Measurements from ENCODE around the gene SMIM33. TPM values are rescaled to one million over a fixed set of nuclear protein-coding genes. Genes with fewer than 3 reads are reported as not detected.
"Not testable (repeated sequence)": the region's sequence is repeated elsewhere in the genome, so short reads cannot be mapped to it uniquely, and the experiment has no call there.

The SMIM33 gene
- total RNA-seq, 2 experiments from 2014 or later = 1.5 TPM

DNA sequence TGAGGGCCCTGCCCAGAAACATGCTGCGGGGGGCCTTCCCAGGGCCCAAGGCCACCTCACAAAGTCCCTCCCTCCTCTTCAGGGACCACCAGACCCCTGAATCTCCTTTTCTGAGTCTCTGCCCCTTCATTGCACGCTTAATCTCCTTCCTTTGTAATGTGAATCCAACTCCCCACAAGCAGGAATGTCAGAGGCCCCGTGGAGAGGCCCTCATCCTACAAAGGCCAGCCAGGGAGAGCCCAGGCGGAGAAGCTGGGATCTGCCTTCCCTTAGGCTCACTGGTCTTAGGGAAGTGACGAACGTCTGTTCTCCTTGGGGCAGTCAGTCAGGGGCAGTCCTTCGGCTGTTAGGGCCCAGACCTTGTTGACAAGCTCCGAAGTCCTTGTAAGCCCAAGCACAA is 2.3 kb downstream of the SMIM33 start:
- Mint-ChIP-seq H3K36me3 (peaks cover 24% of the 10 kb centered on the region), H3K27ac (peak overlapping the region; percentile 93), H3K4me3 (no peak overlapping the region), H3K27me3 (no peaks in the 10 kb centered on the region), H3K4me1 (ENCODE audit: low read depth) (peaks cover 93% of the 10 kb centered on the region), H3K9me3 (no peaks in the 10 kb centered on the region)
- POLR2A ChIA-PET = interaction anchor here (1.0 to 5.0 kb wide), 7 partner anchors 9 to 45 kb away, joined by 3 to 50 read pairs (median 11); partner anchors contain the start of genes DNAJC18 and STING1
- DNase-seq = no peak
- intact Hi-C loops (cut with micrococcal nuclease) = loop anchor here (1.0 to 5.0 kb wide), 4 partner anchors 8 to 58 kb away; no protein-coding TSS in a partner anchor
- CTCF ChIA-PET = interaction anchor here (0.7 to 1.8 kb wide), 4 partner anchors 13 to 51 kb away, joined by 3 to 10 read pairs (median 5); no protein-coding TSS in a partner anchor

DNA sequence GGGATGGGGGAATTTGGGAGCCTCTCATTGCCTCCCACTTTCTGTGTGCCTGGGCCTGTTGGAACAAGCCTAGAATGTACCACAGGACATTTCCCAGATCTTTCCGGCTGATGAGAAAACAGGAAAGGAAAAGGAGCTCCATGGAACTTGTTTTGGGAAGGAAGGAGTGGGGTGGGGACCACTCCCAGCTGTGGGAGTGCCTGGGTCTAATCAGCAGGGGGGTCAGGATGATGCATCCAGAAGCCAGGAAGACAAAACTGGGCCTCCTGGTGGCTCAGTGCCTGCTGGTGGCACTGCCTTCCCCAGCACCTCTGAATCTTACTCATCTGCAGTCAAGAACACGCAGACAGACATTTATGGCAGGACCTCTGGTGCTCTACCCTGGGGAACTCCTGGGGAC is 2.8 kb downstream of the SMIM33 start:
- H3K27me3 Mint-ChIP-seq = no peaks in the 10 kb centered on the region
- peak; percentile 58 for DNase-seq
- no peak overlapping the region for H3K4me3 Mint-ChIP-seq
- peaks cover 28% of the 10 kb centered on the region for H3K36me3 Mint-ChIP-seq
- ChIA-PET CTCF (interaction anchor here (0.7 to 2.5 kb wide), 5 partner anchors 14 to 51 kb away, joined by 3 to 10 read pairs (median 3); no protein-coding TSS in a partner anchor), POLR2A (interaction anchor here (1.0 to 5.0 kb wide), 10 partner anchors 8 to 58 kb away, joined by 3 to 50 read pairs (median 8); partner anchors contain the start of genes DNAJC18 and STING1)
- peaks cover 93% of the 10 kb centered on the region for H3K4me1 Mint-ChIP-seq (ENCODE audit: low read depth)
- peak overlapping the region; percentile 93 for H3K27ac Mint-ChIP-seq
- intact Hi-C loops (cut with micrococcal nuclease) = loop anchor here (1.0 to 5.0 kb wide), 4 partner anchors 8 to 59 kb away; no protein-coding TSS in a partner anchor
- H3K9me3 Mint-ChIP-seq = no peaks in the 10 kb centered on the region

DNA sequence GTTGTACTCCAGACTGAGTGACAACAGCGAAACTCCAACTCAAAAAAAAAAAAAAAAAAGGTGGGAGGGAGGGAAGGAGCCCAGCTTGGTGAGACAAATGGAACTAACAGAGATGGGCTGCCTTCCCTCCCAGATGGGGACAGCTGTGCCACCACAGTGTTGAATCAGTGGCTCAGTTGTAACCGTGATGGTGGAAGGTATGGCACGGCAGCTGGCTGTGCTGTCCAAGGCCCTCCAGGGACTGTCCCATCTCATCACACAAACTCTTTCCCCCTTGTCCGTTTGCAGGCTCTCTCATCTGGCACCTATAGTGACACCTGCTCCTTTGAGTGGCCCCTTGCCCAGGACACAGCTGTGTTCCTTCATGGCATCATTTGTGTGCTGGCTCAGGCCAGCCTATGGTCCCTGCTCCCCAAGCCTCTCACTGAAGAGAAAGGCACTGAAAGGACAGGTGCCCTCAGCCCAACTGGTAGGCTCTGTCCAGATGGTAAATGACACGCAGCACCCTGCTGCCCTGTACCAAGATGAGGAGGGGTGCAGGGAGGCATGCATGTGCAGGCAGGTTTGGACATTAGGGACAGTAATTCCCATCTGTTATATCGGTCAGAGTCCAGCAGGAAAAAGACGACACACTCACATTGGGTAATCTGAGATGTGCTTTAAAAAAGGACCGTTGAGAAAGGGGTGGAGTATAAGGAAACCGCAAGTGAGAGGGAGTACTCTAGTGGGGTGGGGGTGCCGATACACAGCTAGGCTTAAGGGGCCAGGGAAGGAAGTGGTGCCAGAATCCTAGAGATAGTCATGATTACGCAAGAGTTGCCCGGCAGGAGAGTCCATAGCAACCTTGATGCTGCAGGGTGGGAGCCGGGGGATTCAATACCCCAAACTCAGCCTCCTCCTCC is 4.3 kb downstream of the SMIM33 start:
- intact Hi-C loops (cut with micrococcal nuclease) = loop anchor here (1.0 to 5.0 kb wide), 2 partner anchors 36 to 37 kb away; partner anchors contain the start of gene DNAJC18
- peak overlapping the region; percentile 93 for H3K27ac Mint-ChIP-seq
- ChIA-PET CTCF (interaction anchor here (0.8 to 2.5 kb wide), 3 partner anchors 38 to 53 kb away, joined by 3 to 10 read pairs (median 9); no protein-coding TSS in a partner anchor), POLR2A (interaction anchor here (1.0 to 4.0 kb wide), 8 partner anchors 13 to 61 kb away, joined by 3 to 24 read pairs (median 6); partner anchors contain the start of genes DNAJC18 and ECSCR)
- no peaks in the 10 kb centered on the region for H3K27me3 Mint-ChIP-seq
- DNase-seq = peak; percentile 55
- H3K36me3 Mint-ChIP-seq = peaks cover 38% of the 10 kb centered on the region
- peak overlapping the region; percentile 20 for H3K4me3 Mint-ChIP-seq
- peaks cover 89% of the 10 kb centered on the region for H3K4me1 Mint-ChIP-seq (ENCODE audit: low read depth)
- no peaks in the 10 kb centered on the region for H3K9me3 Mint-ChIP-seq

DNA sequence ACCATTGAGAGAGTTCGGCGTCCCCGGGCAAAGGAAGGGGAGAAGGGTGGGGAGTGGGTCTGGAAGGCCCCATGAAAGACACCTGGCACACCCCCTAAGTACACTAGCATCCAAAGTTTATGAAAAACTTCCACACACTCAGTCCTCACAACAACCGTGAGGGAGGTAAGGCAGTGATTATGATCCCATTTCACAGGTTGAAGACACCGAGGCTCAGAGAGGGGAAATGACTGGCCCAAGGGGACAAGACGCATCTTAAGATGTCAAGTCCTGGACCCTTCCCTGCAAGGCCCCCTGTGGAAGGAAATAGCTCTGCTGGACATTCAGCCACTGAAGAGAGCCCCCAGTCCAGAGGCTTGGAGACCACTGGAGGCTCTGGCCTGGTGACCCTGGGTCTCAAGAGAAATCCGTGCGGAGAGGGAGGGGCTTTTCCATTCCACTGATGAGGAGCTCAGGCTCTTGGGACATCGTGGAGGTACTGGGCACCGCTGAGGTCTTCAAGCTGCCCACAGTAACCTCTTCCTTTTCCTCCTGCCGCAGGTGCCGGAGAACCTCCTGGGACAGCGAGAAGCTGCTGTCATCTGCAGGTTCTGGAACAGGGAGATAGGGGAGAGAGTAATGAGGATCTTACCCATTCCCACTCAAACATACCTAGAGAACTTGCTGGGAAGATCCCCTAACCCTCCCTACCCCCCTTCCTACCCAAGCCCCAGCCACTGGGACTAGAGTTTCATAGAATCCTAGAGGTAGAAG is 5.2 kb downstream of the SMIM33 start:
- no peak overlapping the region for H3K4me3 Mint-ChIP-seq
- ChIA-PET CTCF (interaction anchor here (2.5 kb wide), 1 partner anchor 37 kb away, joined by 9 read pairs; no protein-coding TSS in a partner anchor), POLR2A (interaction anchor here (1.1 to 4.0 kb wide), 3 partner anchors 17 to 38 kb away, joined by 3 to 24 read pairs (median 8); partner anchors contain the start of gene DNAJC18)
- H3K27ac Mint-ChIP-seq = peak overlapping the region; percentile 93
- no peaks in the 10 kb centered on the region for H3K27me3 Mint-ChIP-seq
- peaks cover 89% of the 10 kb centered on the region for H3K4me1 Mint-ChIP-seq (ENCODE audit: low read depth)
- intact Hi-C loops (cut with micrococcal nuclease) = loop anchor here (1.0 kb wide), 1 partner anchor 37 kb away; the partner anchor contains the start of gene DNAJC18
- peaks cover 47% of the 10 kb centered on the region for H3K36me3 Mint-ChIP-seq
- no peak for DNase-seq
- H3K9me3 Mint-ChIP-seq = no peaks in the 10 kb centered on the region

DNA sequence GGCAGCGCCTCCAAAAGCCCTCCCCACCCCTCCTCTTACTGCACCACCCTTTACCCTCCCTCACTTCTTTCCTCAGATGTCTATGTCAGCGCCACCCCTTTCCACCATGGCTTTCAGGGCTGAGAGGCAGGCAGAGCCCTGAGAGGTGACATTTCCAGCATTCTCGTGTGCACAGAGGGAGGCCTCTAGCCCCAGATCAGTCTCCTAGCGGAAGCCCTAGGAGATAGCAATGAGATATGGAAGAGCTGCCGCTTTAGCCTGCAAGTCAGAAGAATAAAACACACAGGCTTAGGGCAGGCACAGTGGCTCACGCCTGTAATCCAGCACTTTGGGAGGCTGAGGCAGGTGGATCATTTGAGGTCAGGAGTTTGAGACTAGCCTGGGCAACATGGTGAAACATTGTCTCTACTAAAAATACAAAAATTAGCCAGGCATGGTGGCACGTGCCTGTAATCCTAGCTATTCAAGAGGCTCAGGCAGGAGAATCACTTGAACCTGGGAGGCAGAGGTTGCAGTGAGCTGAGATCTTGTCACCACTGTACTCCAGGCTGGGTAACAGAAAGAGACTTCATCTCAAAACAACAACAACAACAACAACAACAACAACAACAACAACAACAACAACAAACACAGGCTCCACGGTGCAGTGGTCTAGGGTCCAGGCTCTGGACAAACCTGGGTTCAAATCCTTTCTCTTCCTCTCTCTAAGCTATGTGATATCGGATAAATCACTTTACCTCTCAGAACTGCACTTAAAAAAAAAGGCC is 8.0 kb downstream of the SMIM33 start:
- H3K27me3 Mint-ChIP-seq; H3K9me3 Mint-ChIP-seq; intact Hi-C loops (cut with micrococcal nuclease); DNase-seq: not testable (repeated sequence)
- peak overlapping the region; percentile 59 for H3K4me3 Mint-ChIP-seq
- H3K4me1 Mint-ChIP-seq (ENCODE audit: low read depth) = peaks cover 69% of the 10 kb centered on the region
- CTCF ChIA-PET = interaction anchor here (1.4 to 5.2 kb wide), 3 partner anchors 19 to 56 kb away, joined by 3 to 40 read pairs (median 4); no protein-coding TSS in a partner anchor
- POLR2A ChIA-PET = interaction anchor here (0.9 to 1.9 kb wide), 6 partner anchors 8 to 203 kb away, joined by 3 to 6 read pairs (median 4); partner anchors contain the start of genes DNAJC18 and SMIM33
- peaks cover 64% of the 10 kb centered on the region for H3K36me3 Mint-ChIP-seq
- peak overlapping the region; percentile 71 for H3K27ac Mint-ChIP-seq

DNA sequence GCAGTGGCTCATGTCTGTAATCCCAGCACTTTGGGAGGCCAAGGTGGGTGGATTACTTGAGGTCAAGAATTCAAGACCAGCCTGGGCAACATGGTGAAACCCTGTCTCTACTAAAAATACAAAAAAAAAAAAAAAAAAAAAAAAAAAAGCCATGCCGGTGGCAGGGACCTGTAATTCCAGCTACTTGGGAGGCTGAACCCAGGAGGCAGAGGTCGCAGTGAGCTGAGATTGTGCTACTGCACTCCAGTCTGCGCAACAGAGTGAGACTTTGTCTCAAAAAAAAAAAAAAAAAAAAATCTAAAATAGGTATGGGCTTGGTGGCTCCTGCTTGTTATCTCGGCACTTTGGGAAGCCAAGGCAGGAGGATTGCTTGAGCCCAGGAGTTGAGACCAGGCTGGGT is 8.9 kb downstream of the SMIM33 start:
- H3K4me3 Mint-ChIP-seq; DNase-seq; H3K9me3 Mint-ChIP-seq; H3K27me3 Mint-ChIP-seq; H3K27ac Mint-ChIP-seq; intact Hi-C loops (cut with micrococcal nuclease): not testable (repeated sequence)
- POLR2A ChIA-PET = interaction anchor here (0.9 to 4.2 kb wide), 7 partner anchors 9 to 204 kb away, joined by 3 to 69 read pairs (median 6); partner anchors contain the start of genes DNAJC18, SMIM33 and UBE2D2
- CTCF ChIA-PET = interaction anchor here (1.4 to 5.2 kb wide), 2 partner anchors 20 to 57 kb away, joined by 3 to 40 read pairs; no protein-coding TSS in a partner anchor
- H3K36me3 Mint-ChIP-seq = peaks cover 61% of the 10 kb centered on the region
- H3K4me1 Mint-ChIP-seq (ENCODE audit: low read depth) = peaks cover 61% of the 10 kb centered on the region

DNA sequence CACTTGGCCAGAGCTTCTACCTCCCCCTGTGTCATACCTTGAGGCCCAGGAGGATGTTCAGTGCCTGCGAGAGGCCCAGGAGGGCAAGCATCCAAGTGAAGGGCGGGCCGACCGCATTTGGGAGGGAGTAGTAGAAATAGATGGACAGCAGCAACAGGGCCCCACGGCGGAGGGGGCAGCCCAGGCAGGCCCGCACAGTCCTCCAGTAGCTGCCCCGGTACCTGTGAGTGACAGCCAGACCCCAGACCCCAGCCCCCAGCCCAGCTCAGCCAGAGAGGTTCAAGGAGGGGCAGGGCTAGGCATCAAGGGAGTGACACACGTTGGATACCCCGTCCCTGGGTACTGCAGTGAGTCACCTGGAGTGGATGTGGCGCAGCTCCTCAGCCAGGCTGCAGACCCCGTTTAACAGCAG is 10.3 kb downstream of the SMIM33 start:
- no peaks in the 10 kb centered on the region for H3K9me3 Mint-ChIP-seq
- H3K27me3 Mint-ChIP-seq = no peaks in the 10 kb centered on the region
- intact Hi-C loops (cut with micrococcal nuclease) = loop anchor here (1.0 kb wide), 1 partner anchor 8 kb away; no protein-coding TSS in a partner anchor
- peak; percentile 72 for DNase-seq
- H3K27ac Mint-ChIP-seq = peak overlapping the region; percentile 99
- CTCF ChIA-PET = interaction anchor here (0.8 to 5.2 kb wide), 13 partner anchors 10 to 284 kb away, joined by 3 to 55 read pairs (median 5); partner anchors contain the start of genes DNAJC18, SMIM33 and SPATA24
- POLR2A ChIA-PET = interaction anchor here (0.8 to 4.2 kb wide), 15 partner anchors 9 to 90 kb away, joined by 3 to 79 read pairs (median 15); partner anchors contain the start of genes DNAJC18, SMIM33, SPATA24 and UBE2D2
- H3K36me3 Mint-ChIP-seq = peaks cover 49% of the 10 kb centered on the region
- peak overlapping the region; percentile 94 for H3K4me3 Mint-ChIP-seq
- peaks cover 47% of the 10 kb centered on the region for H3K4me1 Mint-ChIP-seq (ENCODE audit: low read depth)

DNA sequence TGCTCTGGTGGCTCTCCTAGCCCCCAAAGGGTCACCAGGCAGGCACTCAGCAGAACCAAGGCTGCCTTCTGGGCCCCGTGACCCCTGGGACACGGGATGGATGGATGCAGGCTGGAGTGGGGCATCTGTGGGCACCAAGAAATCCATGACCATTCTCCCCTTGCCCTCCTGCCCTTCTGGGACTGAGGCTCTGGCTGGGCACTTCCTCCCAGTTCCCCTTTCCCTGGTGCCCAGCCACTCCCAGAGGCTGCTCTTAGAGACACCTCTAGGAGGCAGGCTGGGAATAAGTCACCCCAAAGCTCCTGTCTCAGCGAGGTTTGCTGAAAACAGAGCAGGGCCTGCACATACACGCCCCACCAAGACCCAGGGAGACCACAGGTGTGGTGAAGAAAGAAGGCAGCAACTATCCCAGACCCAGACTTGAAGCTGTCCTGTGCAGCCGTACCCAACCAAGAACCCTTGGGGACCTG is 10.8 kb downstream of the SMIM33 start:
- Mint-ChIP-seq H3K4me1 (ENCODE audit: low read depth) (peaks cover 43% of the 10 kb centered on the region), H3K27me3 (no peaks in the 10 kb centered on the region), H3K9me3 (no peaks in the 10 kb centered on the region), H3K36me3 (peaks cover 47% of the 10 kb centered on the region), H3K27ac (peak overlapping the region; percentile 99), H3K4me3 (peak overlapping the region; percentile 94)
- ChIA-PET CTCF (interaction anchor here (0.7 to 5.2 kb wide), 17 partner anchors 11 to 284 kb away, joined by 3 to 55 read pairs (median 7); partner anchors contain the start of genes DNAJC18, SMIM33 and SPATA24), POLR2A (interaction anchor here (0.6 to 4.2 kb wide), 19 partner anchors 10 to 1215 kb away, joined by 3 to 79 read pairs (median 8); partner anchors contain the start of genes DNAJC18, ECSCR, SMIM33 and SPATA24)
- intact Hi-C loops (cut with micrococcal nuclease) = loop anchor here (1.0 to 2.0 kb wide), 7 partner anchors 8 to 67 kb away; partner anchors contain the start of gene DNAJC18
- no peak for DNase-seq

DNA sequence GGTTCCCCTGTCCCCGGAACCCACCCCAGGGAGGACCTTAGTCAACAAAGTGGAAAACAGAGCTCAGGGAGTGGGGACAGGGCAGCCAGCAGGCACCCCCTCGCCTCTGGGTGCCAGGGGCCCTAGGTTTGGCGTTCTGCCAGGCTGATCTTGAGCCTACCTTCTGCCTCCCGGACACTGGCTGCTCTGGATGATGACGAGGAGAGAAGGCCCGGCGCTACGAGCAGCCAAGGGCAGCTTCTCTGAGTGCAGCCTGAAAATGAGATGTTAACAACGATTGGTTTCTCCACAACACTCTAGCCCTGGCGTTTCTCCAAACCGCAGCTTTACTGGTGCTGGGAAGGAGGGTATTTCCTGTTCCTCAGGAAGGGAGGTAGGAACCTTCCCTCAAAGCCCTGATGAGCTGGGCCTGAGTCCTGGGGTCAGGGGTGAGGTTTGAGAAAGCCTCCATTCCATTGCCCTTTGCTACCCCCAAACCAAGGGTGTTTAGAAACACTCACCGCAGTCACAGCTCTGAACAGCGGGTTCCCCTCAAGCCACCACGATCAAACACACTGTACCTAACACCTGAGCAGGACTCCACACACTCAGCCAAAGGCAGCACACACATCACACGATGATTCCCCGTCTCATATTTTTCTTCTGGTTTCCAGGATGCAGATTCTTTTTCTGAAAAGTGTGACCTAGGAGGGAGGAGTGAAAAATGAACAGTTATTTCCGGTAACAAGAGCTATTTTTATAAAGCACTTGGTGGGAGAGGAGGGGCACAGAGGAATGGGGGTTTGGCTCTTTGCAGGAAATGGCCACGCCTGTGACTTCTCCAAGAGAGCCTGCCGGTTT is 11.5 kb downstream of the SMIM33 start, which contains the start of gene STING1:
Gene STING1, minus strand, starts transcription at position 709 of the 840 bp plus-strand sequence. CDS start 1,054 bp downstream, outside the sequence.
- peak; percentile 83 for DNase-seq
- POLR2A ChIA-PET = interaction anchor here (0.6 to 4.2 kb wide), 20 partner anchors 10 to 1214 kb away, joined by 3 to 79 read pairs (median 8); partner anchors contain the start of genes DNAJC18, ECSCR, SMIM33 and SPATA24
- CTCF ChIA-PET = interaction anchor here (0.7 to 5.2 kb wide), 18 partner anchors 12 to 87 kb away, joined by 3 to 55 read pairs (median 6); partner anchors contain the start of genes DNAJC18 and SMIM33
- Mint-ChIP-seq H3K4me1 (ENCODE audit: low read depth) (peaks cover 38% of the 10 kb centered on the region), H3K4me3 (peak within 1 kb of the TSS; percentile 94), H3K9me3 (no peaks in the 10 kb centered on the region), H3K27ac (peak within 1 kb of the TSS; percentile 99), H3K36me3 (peaks cover 45% of the 10 kb centered on the region), H3K27me3 (no peaks in the 10 kb centered on the region)
- intact Hi-C loops (cut with micrococcal nuclease) = loop anchor here (1.0 to 2.0 kb wide), 6 partner anchors 23 to 67 kb away; partner anchors contain the start of gene DNAJC18

All from activated CD4-positive, alpha-beta memory T cell treated with anti-CD3 and anti-CD28 coated beads for 36 hours (primary cell).